Epidermal melanocyte (primary cell): ENCODE data around the gene TSPAN31.

ENCODE experiments used
- DNase-seq: peaks from one replicate; pipeline ENCODE4 v3.0.0; 2011; ENCODE audit warnings: low spot score; ENCODE audit not compliant: insufficient read length

TSPAN31 gene

GRCh38 chr12:57782608-57783465 lies 38.0 kb downstream of the TSPAN31 start, which contains the start of gene TSFM:
TSFM (plus strand) TSS chr12:57782787; CDS start chr12:57782802, 15 bp downstream.
- peak; percentile 68 for DNase-seq

GRCh38 chr12:57783466-57783801 lies 38.6 kb downstream of the TSPAN31 start:
- no peak for DNase-seq

GRCh38 chr12:57783861-57784260 lies 39.0 kb downstream of the TSPAN31 start:
- DNase-seq = no peak

- no peak for DNase-seq
Observed at GRCh38 chr12:57793920-57794319, 49.1 kb downstream of the TSPAN31 start.

- no peak for DNase-seq
Observed at GRCh38 chr12:57795354-57795753, 50.5 kb downstream of the TSPAN31 start.

GRCh38 chr12:57796996-57797395 lies 52.2 kb downstream of the TSPAN31 start:
- no peak for DNase-seq

- no peak for DNase-seq
Observed at GRCh38 chr12:57797933-57798332, 53.1 kb downstream of the TSPAN31 start.
